ENCODE data around the gene SLC26A8.

SLC26A8 gene

DNA sequence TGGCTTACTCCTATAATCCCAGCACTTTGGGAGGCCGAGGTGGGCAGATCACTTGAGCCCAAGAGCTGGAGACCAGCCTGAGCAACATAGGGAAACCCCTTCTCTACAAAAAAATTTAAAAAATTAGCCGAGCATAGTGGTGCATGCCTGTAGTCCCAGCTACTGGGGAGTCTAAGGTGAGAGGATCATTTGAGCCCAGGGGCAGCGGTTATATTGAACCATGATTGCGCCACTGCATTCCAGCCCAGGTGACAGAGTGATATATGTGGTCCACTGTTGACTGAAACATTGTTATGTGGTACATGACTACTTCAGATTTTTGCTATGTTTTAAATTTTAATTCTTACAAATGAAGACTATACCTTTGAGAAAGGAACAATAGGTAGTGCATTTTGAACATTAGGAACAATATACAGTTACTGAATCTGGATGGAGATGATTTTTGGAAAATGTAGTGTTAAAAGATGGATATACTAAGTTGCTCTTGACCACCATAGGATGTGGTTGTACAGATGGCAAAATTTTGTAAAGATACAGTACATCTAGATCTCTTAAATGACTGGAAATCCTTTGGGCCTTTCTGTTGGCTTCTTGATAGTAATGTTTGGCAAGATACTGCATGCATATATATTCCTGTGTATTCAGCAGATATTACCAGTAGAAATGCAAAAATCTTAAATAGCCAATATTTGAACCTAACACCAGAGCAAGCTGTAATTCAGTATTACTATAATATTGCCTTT, 39.0 kb upstream of the SLC26A8 start:
- no peak for TF ChIP-seq JUND (IDR thresholded peaks at IDR 0.05; ENCODE audit: low read depth)
- peak in 1 of 2 experiments; percentile 23 for DNase-seq (ENCODE audit: low read depth in 1 of 2, low spot score in 1 of 2)
- in situ Hi-C loops (cut with HindIII; ENCODE audit: low pct_unique_long_range_greater_than_20kb, low sequenced_read_pairs): no loop called here

- in situ Hi-C loops (cut with HindIII; ENCODE audit: low pct_unique_long_range_greater_than_20kb, low sequenced_read_pairs): no loop called here
- peak in 1 of 2 experiments; percentile 10 for DNase-seq (ENCODE audit: low read depth in 1 of 2, low spot score in 1 of 2)
- TF ChIP-seq JUND (IDR thresholded peaks at IDR 0.05; ENCODE audit: low read depth): no peak
Measured at GRCh38 chr6:36062247-36062646, 37.8 kb upstream of the SLC26A8 start.

DNA sequence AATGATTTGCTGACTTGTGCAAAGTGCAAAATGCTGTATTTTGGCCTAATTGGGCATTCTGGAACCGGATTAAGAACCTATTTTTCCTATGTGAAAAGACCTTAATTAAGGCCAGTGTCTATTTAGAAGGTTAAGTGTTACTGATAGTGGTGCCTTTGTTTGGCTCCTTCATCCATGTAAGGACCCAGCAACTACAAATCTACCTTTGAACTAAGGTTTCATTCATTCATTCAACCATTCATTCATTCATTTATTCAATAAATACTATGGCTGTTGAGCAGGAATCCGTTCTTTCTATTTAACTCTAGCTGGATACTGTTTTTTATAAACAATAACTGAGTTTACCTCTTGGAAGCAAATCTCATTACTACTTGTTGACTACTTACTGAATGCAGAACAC, 36.8 kb upstream of the SLC26A8 start:
- DNase-seq (ENCODE audit: low read depth in 1 of 2, low spot score in 1 of 2): no peak
- in situ Hi-C loops (cut with HindIII; ENCODE audit: low pct_unique_long_range_greater_than_20kb, low sequenced_read_pairs): no loop called here
- TF ChIP-seq JUND (IDR thresholded peaks at IDR 0.05; ENCODE audit: low read depth): no peak

DNA sequence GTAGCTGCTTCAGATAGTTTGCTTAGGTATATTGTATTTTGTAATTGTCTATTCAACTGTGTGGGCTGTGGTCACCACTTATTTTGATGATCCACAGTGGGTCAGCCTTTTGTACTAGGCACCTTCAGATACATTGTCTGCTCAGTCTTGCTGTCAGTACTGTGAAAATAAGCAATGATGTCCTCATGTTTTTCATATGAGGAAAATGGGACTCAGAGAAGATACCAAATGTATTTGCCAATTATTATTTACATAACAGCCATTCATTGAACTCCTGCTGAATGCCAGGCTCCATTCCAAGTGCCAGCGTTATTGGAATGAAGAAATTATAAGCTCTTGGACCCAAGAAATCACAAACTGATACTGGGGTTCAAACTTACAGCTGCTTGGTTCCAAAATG, 31.7 kb upstream of the SLC26A8 start:
- no peak for DNase-seq (ENCODE audit: low read depth in 1 of 2, low spot score in 1 of 2)
- no peak for TF ChIP-seq JUND (IDR thresholded peaks at IDR 0.05; ENCODE audit: low read depth)
- in situ Hi-C loops (cut with HindIII; ENCODE audit: low pct_unique_long_range_greater_than_20kb, low sequenced_read_pairs): no loop called here

GRCh38 chr6:36054956-36055355, 30.5 kb upstream of the SLC26A8 start:
- TF ChIP-seq JUND (IDR thresholded peaks at IDR 0.05; ENCODE audit: low read depth): no peak
- no peak for DNase-seq (ENCODE audit: low read depth in 1 of 2, low spot score in 1 of 2)
- in situ Hi-C loops (cut with HindIII; ENCODE audit: low pct_unique_long_range_greater_than_20kb, low sequenced_read_pairs): no loop called here

GRCh38 chr6:36054415-36054814, 30.0 kb upstream of the SLC26A8 start:
- no peak for TF ChIP-seq JUND (IDR thresholded peaks at IDR 0.05; ENCODE audit: low read depth)
- in situ Hi-C loops (cut with HindIII; ENCODE audit: low pct_unique_long_range_greater_than_20kb, low sequenced_read_pairs): no loop called here
- DNase-seq (ENCODE audit: low read depth in 1 of 2, low spot score in 1 of 2): no peak

DNA sequence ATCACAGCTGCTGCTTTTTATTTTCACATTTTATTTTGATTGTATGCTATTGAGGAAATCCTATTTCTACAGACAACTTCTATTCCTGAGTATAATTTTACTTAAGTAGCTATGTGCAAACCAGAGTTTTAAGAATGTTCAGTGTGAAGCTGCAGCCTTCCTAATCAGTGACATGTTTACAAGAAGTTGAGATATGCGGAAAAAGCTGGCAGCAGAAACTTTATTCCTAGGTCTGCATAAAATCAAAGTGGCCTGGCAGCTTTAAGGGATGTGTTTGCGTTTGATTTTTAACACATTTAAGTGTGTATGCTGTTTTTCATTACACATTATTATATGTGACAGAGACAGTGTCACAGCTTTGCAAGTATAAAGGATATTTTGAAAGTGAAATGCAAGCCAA, 29.4 kb upstream of the SLC26A8 start:
- TF ChIP-seq JUND (IDR thresholded peaks at IDR 0.05; ENCODE audit: low read depth): no peak
- in situ Hi-C loops (cut with HindIII; ENCODE audit: low pct_unique_long_range_greater_than_20kb, low sequenced_read_pairs): no loop called here
- DNase-seq (ENCODE audit: low read depth in 1 of 2, low spot score in 1 of 2): no peak

DNA sequence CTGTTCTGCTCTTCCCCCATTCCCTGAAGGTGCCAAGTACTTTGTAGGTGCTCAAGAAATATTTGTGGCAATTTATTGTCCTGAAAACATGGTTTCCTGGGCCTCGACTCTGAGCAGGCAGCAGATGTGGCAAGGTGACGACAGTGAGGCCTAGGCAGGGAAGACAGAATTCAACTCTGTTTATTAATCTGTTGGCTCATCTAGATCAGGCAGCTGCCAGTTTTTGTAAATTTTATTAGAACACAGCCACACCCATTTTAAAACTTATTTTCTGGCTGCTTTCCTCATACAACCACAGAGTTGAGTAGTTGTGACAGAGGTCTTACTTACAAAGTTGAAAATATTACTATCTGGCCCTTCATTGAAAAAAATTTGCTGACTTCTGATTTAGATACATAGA, 27.7 kb upstream of the SLC26A8 start:
- in situ Hi-C loops (cut with HindIII; ENCODE audit: low pct_unique_long_range_greater_than_20kb, low sequenced_read_pairs): no loop called here
- TF ChIP-seq JUND (IDR thresholded peaks at IDR 0.05; ENCODE audit: low read depth): no peak
- no peak for DNase-seq (ENCODE audit: low read depth in 1 of 2, low spot score in 1 of 2)

DNA sequence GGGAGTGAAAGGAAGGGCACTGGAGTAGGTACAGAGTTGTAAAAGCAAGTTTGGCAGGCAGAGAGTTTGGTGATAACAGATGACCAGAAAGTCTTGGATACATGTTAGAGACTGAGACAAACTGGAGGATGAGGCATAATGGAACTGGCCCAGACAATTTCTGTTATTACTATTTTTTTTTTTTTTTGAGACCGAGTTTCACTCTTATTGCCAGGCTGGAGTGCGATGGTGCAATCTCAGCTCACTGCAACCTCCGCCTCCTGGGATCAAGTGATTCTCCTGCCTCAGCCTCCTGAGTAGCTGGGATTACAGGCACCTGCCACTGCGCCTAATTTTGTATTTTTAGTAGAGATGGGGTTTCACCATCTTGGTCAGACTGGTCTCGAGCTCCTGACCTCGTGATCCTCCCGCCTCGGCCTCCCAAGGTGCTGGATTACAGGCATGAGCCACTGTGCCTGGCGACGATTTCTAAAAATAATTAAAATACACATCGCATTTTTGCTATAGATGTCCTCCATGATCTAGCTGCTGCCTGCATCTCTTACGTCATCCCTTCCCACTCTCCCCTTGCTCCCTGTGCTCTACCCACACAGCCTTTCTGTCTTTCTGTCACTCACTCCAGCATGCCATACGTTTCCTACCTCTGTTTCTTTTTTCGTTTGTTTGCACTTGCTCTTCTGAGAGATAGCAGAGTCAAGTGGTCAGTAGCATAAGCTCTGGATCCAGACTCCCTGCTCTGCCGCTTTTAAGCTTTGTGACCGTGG, 26.7 kb upstream of the SLC26A8 start:
- no peak for DNase-seq (ENCODE audit: low read depth in 1 of 2, low spot score in 1 of 2)
- TF ChIP-seq JUND (IDR thresholded peaks at IDR 0.05; ENCODE audit: low read depth): no peak
- in situ Hi-C loops (cut with HindIII; ENCODE audit: low pct_unique_long_range_greater_than_20kb, low sequenced_read_pairs): no loop called here

DNA sequence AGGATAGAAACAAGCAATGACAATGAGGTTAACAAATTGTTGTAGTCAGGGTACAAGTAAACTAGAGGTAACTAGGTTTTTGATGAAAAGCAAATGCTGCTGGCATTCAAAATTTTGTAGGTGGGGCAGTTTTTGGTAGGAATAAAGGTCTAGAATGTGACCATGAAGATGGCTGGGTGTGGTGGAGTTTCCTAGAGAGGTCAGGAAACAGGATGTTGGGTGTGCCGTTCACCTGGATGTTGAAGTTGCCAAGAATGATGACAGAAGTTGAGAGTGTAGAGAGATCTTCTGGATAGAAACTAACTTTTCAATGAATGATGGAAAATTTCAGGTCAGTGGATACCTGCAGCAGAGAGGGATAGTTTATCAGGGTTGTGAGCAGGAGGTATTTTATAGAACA, 25.9 kb upstream of the SLC26A8 start:
- DNase-seq (ENCODE audit: low read depth in 1 of 2, low spot score in 1 of 2): no peak
- TF ChIP-seq JUND (IDR thresholded peaks at IDR 0.05; ENCODE audit: low read depth): no peak
- in situ Hi-C loops (cut with HindIII; ENCODE audit: low pct_unique_long_range_greater_than_20kb, low sequenced_read_pairs): no loop called here

DNA sequence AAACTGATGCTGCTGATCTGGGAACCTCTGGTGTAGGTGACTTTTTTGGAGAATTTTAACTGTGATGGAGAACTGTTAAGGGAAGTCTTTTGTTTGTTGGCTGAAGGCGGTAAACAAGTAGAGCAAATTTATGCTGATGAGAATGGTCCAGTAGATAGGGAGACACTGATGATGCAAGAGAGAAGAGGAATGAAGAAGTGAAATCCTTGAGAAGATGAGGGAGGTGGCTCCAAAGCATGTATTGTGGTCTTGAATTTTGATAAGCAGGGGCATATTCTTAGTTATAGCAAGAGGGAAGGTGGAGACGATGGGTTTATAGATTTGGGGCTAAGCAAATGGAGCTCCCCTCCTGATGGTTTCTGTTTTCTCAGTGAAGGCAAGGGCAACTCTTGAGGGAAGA, 25.1 kb upstream of the SLC26A8 start:
- DNase-seq (ENCODE audit: low read depth in 1 of 2, low spot score in 1 of 2): no peak
- no peak for TF ChIP-seq JUND (IDR thresholded peaks at IDR 0.05; ENCODE audit: low read depth)
- in situ Hi-C loops (cut with HindIII; ENCODE audit: low pct_unique_long_range_greater_than_20kb, low sequenced_read_pairs): no loop called here

- TF ChIP-seq JUND (IDR thresholded peaks at IDR 0.05; ENCODE audit: low read depth): no peak
- in situ Hi-C loops (cut with HindIII; ENCODE audit: low pct_unique_long_range_greater_than_20kb, low sequenced_read_pairs): no loop called here
Measured at GRCh38 chr6:36042618-36043260, 18.3 kb upstream of the SLC26A8 start.

DNA sequence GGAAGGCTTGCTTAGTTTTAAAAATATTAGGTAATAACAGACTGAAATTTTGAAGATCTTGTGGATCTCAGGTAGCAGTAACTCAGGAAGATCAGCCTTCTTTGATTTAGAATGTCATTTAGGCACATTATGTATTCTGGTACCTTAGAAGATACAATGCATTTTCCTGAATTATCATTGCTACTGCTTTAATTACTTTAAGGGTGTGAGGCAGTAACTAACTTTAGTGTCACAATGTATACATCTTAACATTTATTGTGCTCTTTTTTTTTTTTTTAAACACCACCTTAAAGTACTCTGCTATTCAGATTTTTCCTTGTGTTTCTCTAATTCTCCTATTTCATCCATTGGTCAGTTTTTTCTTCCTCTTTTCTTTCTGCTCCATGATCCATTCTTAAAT, 16.5 kb upstream of the SLC26A8 start:
- TF ChIP-seq JUND (IDR thresholded peaks at IDR 0.05; ENCODE audit: low read depth): no peak
- no peak for DNase-seq (ENCODE audit: low read depth in 1 of 2, low spot score in 1 of 2)
- in situ Hi-C loops (cut with HindIII; ENCODE audit: low pct_unique_long_range_greater_than_20kb, low sequenced_read_pairs): no loop called here

More at GRCh38 chr6:36042618-36043260, 18.3 kb upstream of the SLC26A8 start:
- DNase-seq (ENCODE audit: low read depth in 1 of 2, low spot score in 1 of 2): no peak
